Measurements from ENCODE around the gene YKT6.
"Not testable (repeated sequence)": the region's sequence is repeated elsewhere in the genome, so short reads cannot be mapped to it uniquely, and the experiment has no call there.

Gene YKT6
- 67.9 to 144 (median 103) reads per million in 18 experiments for total RNA-seq

- DNase-seq = peak; percentile 95 to 97
These were observed at the start of gene YKT6 for GRCh38 chr7:44200699-44201461. TSS of gene YKT6 (plus strand) at chr7:44200978. CDS start at chr7:44201136, 158 bp downstream.

- no peak for DNase-seq
These were observed 48.8 kb upstream of the YKT6 start for GRCh38 chr7:44151956-44152355.

- DNase-seq = no peak
These were observed 47.5 kb upstream of the YKT6 start for GRCh38 chr7:44152971-44153947.

GRCh38 chr7:44153948-44154335 lies 46.8 kb upstream of the YKT6 start:
- DNase-seq = no peak

- no peak for DNase-seq
These were observed 46.1 kb upstream of the YKT6 start for GRCh38 chr7:44154703-44155102.

GRCh38 chr7:44155191-44156185 lies 45.3 kb upstream of the YKT6 start:
- no peak for DNase-seq

GRCh38 chr7:44156453-44157010 lies 44.2 kb upstream of the YKT6 start:
- peak in 1 of 2 donors; percentile 2 for DNase-seq

GRCh38 chr7:44157116-44158080 lies 43.4 kb upstream of the YKT6 start:
- no peak for DNase-seq

- no peak for DNase-seq
These were observed 42.5 kb upstream of the YKT6 start for GRCh38 chr7:44158096-44158872.

- DNase-seq = no peak
These were observed 41.7 kb upstream of the YKT6 start for GRCh38 chr7:44158873-44159631.

- no peak for DNase-seq
These were observed 40.8 kb upstream of the YKT6 start for GRCh38 chr7:44159824-44160630.

- no peak for DNase-seq
These were observed 39.4 kb upstream of the YKT6 start for GRCh38 chr7:44161371-44161770.

- DNase-seq = no peak
These were observed 38.6 kb upstream of the YKT6 start for GRCh38 chr7:44162179-44162578.

- no peak for DNase-seq
These were observed 37.9 kb upstream of the YKT6 start for GRCh38 chr7:44162785-44163395.

GRCh38 chr7:44163591-44163990 lies 37.2 kb upstream of the YKT6 start:
- no peak for DNase-seq

- DNase-seq = peak in 1 of 2 donors; percentile 38
These were observed 32.9 kb upstream of the YKT6 start for GRCh38 chr7:44167920-44168319.

GRCh38 chr7:44171901-44172300 lies 28.9 kb upstream of the YKT6 start:
- DNase-seq = not testable (repeated sequence)

- DNase-seq = no peak
These were observed 28.4 kb upstream of the YKT6 start for GRCh38 chr7:44172352-44172751.

All from inflammatory macrophage (primary cell).